Neural cell (in vitro differentiated cells): ENCODE measurements around the gene CELF4. TPM values are rescaled to one million over a fixed set of nuclear protein-coding genes. Genes with fewer than 3 reads are reported as not detected.

Source experiments
- H2AFZ ChIP-seq: fragments of 200-600, 300-800 bp; sonication (generic), shearing (Covaris generic); 2 replicates; pipeline ENCODE4 v1.6.0; 2014; ENCODE audit warnings: low read depth, mild to moderate bottlenecking, antibody characterized with exemption, low read length, moderate library complexity
- H3F3A ChIP-seq: fragments of 200-600 bp; shearing (Covaris generic); 2 replicates; pipeline ENCODE4 v1.6.1; 2016; ENCODE audit warnings: mild to moderate bottlenecking, moderate library complexity, mixed read lengths, antibody characterized with exemption, low read length; ENCODE audit not compliant: insufficient read depth, poor library complexity, severe bottlenecking
- H3K27ac ChIP-seq: fragments of 200-600, 300-800 bp; sonication (generic), shearing (Covaris generic); 2 replicates; pipeline ENCODE4 v1.5.1; 2014; ENCODE audit warnings: mild to moderate bottlenecking, low read length, moderate library complexity
- H3K27me3 ChIP-seq: fragments of 300-800, 200-600 bp; sonication (generic), shearing (Covaris generic); 2 replicates; pipeline ENCODE4 v1.6.0; 2014; ENCODE audit warnings: mild to moderate bottlenecking, low read depth, low read length, moderate library complexity; ENCODE audit not compliant: insufficient read depth
- H3K36me3 ChIP-seq: fragments of 300-800, 200-600 bp; sonication (generic), shearing (Covaris generic); 2 replicates; pipeline ENCODE4 v1.5.1; 2014; ENCODE audit warnings: mild to moderate bottlenecking, antibody characterized with exemption, low read length, moderate library complexity; ENCODE audit not compliant: insufficient read depth
- H3K4me2 ChIP-seq: fragments of 300-800, 200-600 bp; sonication (generic), shearing (Covaris generic); 2 replicates; pipeline ENCODE4 v1.6.0; 2014; ENCODE audit warnings: mild to moderate bottlenecking, low read length
- H3K4me3 ChIP-seq: fragments of 300-800, 200-600 bp; sonication (generic), shearing (Covaris generic); 2 replicates; pipeline ENCODE4 v1.5.1; 2014; ENCODE audit warnings: mild to moderate bottlenecking, low read length, moderate library complexity
- H3K79me2 ChIP-seq: fragments of 200-600 bp; shearing (Covaris generic); replicated peaks from 2 replicates; pipeline ENCODE4 v1.6.0; 2014; ENCODE audit warnings: mild to moderate bottlenecking, low read length, moderate library complexity; ENCODE audit not compliant: insufficient read depth
- H3K9ac ChIP-seq: fragments of 300-800, 200-600 bp; sonication (generic), shearing (Covaris generic); 2 replicates; pipeline ENCODE4 v1.6.1; 2016; ENCODE audit warnings: mild to moderate bottlenecking, low read length, mixed read lengths
- H3K9me2 ChIP-seq: fragments of 200-600 bp; shearing (Covaris generic); 2 replicates; pipeline ENCODE4 v1.6.1; 2016; ENCODE audit warnings: mild to moderate bottlenecking, low read length, mixed read lengths; ENCODE audit not compliant: insufficient read depth
- H3K9me3 ChIP-seq: fragments of 200-600, 300-800 bp; sonication (generic), shearing (Covaris generic); 2 replicates; pipeline ENCODE4 v1.6.1; 2016; ENCODE audit warnings: mild to moderate bottlenecking, mixed run types, low read length, moderate library complexity, mixed read lengths
- H4K20me1 ChIP-seq: fragments of 200-600 bp; shearing (Covaris generic); 2 replicates; pipeline ENCODE4 v1.6.1; 2016; ENCODE audit warnings: mild to moderate bottlenecking, mixed run types; ENCODE audit not compliant: insufficient read depth
- CTCF ChIP-seq: fragments of 450-650 bp; IDR thresholded peaks from 2 replicates; pipeline ENCODE4 v1.5.1; 2014; ENCODE audit warnings: antibody characterized with exemption, mild to moderate bottlenecking, moderate library complexity; ENCODE audit not compliant: poor library complexity, severe bottlenecking
- EP300 ChIP-seq: fragments of 450-650 bp; conservative IDR thresholded peaks from 2 replicates; pipeline ENCODE4 v1.6.1; 2014; ENCODE audit warnings: antibody characterized with exemption, mild to moderate bottlenecking, moderate library complexity; ENCODE audit not compliant: poor library complexity, severe bottlenecking
- EZH2 ChIP-seq: fragments of 200-600, 300-800 bp; shearing (Covaris generic), sonication (generic); IDR thresholded peaks from 2 replicates; pipeline ENCODE4 v1.6.1; 2014; ENCODE audit warnings: antibody characterized with exemption, low read length, borderline replicate concordance, mild to moderate bottlenecking; ENCODE audit not compliant: insufficient read depth, poor library complexity, severe bottlenecking
- MXI1 ChIP-seq: fragments of 450-650 bp; conservative IDR thresholded peaks from 2 replicates; pipeline ENCODE4 v1.6.1; 2014; ENCODE audit warnings: antibody characterized with exemption, mild to moderate bottlenecking; ENCODE audit not compliant: poor library complexity, severe bottlenecking
- POLR2AphosphoS5 ChIP-seq: IDR thresholded peaks from 2 replicates; pipeline ENCODE4 v1.6.1; 2012
- REST ChIP-seq: IDR thresholded peaks from 2 replicates; pipeline ENCODE4 v1.6.1; 2012; ENCODE audit warnings: borderline replicate concordance
- TAF1 ChIP-seq: IDR thresholded peaks from 2 replicates; pipeline ENCODE4 v1.6.1; 2012; ENCODE audit warnings: low read depth
- polyA plus RNA-seq: library from polyadenylated mRNA; depleted of rRNA; stranded (reverse); fragments of >200 nt; gene quantifications from 2 replicates; pipeline ENCODE4 v1.2.3, GENCODE V29; 2014

The CELF4 gene
- polyA plus RNA-seq, 1 donor from 2014 or later, result 191 TPM

GRCh38 chr18:37568671-37569070 is 3.1 kb upstream of the CELF4 start:
- Histone ChIP-seq H3K9me3 (no peaks in the 10 kb centered on the region), H2AFZ (no peak overlapping the region), H3K79me2 (peaks cover 56% of the 10 kb centered on the region), H3K36me3 (no peaks in the 10 kb centered on the region), H4K20me1 (no peaks in the 10 kb centered on the region), H3K4me3 (peak overlapping the region; percentile 84), H3K9ac (peak overlapping the region; percentile 91), H3K4me2 (peak overlapping the region; percentile 58), H3F3A (peaks cover 5% of the 10 kb centered on the region), H3K27ac (peak overlapping the region; percentile 91), H3K9me2 (no peaks in the 10 kb centered on the region), H3K27me3 (peaks cover 16% of the 10 kb centered on the region)
- TF ChIP-seq REST (no peak), CTCF (no peak)

GRCh38 chr18:37567994-37568359 is 2.4 kb upstream of the CELF4 start:
- Histone ChIP-seq H3K9ac (peak overlapping the region; percentile 91), H3K4me2 (peak overlapping the region; percentile 58), H3K9me2 (no peaks in the 10 kb centered on the region), H3F3A (peaks cover 5% of the 10 kb centered on the region), H3K79me2 (peaks cover 62% of the 10 kb centered on the region), H3K9me3 (no peaks in the 10 kb centered on the region), H3K27ac (peak overlapping the region; percentile 91), H3K36me3 (no peaks in the 10 kb centered on the region), H3K4me3 (peak overlapping the region; percentile 84), H3K27me3 (peaks cover 16% of the 10 kb centered on the region), H2AFZ (no peak overlapping the region), H4K20me1 (no peaks in the 10 kb centered on the region)
- no peak for TF ChIP-seq MXI1

- Histone ChIP-seq H3K27me3 (peaks cover 16% of the 10 kb centered on the region), H3K9me3 (no peaks in the 10 kb centered on the region), H3K4me2 (peak overlapping the region; percentile 58), H2AFZ (peak overlapping the region; percentile 23), H3K27ac (peak overlapping the region; percentile 91), H3K36me3 (no peaks in the 10 kb centered on the region), H3F3A (peaks cover 5% of the 10 kb centered on the region), H4K20me1 (no peaks in the 10 kb centered on the region), H3K9ac (peak overlapping the region; percentile 91), H3K79me2 (peaks cover 69% of the 10 kb centered on the region), H3K9me2 (no peaks in the 10 kb centered on the region), H3K4me3 (peak overlapping the region; percentile 84)
- TF ChIP-seq CTCF (no peak), EZH2 (no peak), POLR2AphosphoS5 (no peak), EP300 (no peak), REST (no peak), TAF1 (no peak), MXI1 (peak; percentile 24)
These were observed 1.7 kb upstream of the CELF4 start for GRCh38 chr18:37567061-37567993.
